Stimulated activated CD4-positive, alpha-beta T cell treated with anti-CD3 and anti-CD28 coated beads, Interleukin-12 subunit alpha, Interleukin-12 subunit beta, amount 100 ng/mL, for 24 hours (primary cell): Measurements from ENCODE around the gene CRIM1.

Experiments
- DNase-seq, 2 experiments: peaks; one replicate each; pipeline ENCODE4 v3.0.0-alpha.2; 2020; ENCODE audit warnings: low read depth in 2 of 2

The CRIM1 gene

DNA sequence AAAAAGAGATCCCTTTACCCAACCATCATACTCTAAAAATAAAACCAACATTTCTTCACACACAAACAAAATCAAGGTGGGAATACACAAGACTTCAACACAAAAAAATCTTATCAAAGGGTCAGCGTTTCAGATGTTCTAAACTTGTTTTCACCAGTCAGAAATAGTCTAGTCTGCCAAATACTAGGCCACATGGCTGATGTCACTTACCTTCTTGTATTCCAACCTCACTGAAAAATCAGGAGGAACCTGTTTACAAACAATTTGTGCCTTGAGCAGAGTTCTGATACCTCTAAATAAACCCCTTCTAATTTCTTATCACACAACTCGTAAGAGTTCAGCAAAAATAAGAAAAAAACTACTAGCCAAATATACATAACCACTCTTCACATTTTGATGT, 222.3 kb downstream of the CRIM1 start:
- no peak for DNase-seq

DNA sequence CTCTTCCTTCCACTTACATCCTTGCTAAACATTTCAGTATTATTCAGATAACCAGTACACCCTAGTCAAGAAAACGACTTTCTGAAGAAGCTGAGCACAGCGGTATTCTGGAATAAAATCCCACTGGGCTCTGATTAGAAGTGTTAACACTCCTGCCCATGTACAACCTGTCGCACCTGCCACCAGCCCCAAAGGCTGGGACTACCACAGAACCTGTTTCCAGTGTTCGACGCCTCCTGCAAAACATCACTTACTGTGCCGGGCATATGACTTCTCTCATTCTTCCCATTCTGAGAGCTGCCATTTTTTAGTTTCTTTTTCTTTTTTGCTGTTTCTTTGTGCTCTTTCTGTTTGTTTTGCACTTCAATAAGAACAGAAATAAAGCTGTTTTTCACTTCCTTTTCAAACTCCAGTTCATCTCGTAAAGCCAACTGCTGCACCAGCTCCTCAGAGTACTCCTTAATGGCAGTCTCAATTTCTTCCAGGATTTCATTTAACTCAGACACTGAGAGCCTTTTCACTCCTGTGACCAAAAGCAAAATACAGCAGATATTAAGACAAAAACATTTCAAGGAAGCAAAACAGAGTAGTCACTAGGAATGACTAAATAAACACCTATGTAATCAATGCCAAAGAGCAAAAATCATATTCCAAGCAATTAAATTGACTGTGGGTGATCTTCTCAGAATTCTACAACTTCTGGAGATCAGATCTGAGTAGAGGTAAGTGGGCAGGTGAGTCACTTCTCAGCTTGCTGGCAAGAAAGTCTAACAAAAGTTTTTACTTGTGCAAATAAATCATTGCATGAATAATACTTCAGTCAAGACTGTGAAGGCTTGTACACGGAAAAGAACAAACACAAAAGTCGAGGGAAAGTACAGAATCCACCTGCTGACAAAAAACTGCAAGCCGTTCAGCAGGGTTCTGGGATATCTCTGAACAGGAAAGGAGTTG, 223.0 kb downstream of the CRIM1 start:
- DNase-seq, result no peak

DNA sequence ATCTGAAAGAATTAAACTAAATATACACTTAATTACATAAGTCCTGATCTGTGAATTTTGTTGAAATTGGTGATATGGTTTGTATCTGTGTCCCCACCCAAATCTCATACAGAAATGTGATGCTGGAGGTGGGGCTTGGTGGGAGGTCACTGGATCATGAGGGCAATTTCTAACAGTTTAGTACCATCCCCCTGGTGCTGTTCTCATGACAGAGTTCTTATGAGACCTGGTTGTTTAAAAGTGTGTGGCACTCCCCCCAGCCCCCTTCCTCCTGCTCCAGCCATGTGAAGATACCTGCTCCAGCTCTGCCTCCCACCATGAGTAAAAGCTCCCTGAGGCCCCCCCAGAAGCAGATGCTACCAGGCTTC, 223.7 kb downstream of the CRIM1 start:
- no peak for DNase-seq

DNA sequence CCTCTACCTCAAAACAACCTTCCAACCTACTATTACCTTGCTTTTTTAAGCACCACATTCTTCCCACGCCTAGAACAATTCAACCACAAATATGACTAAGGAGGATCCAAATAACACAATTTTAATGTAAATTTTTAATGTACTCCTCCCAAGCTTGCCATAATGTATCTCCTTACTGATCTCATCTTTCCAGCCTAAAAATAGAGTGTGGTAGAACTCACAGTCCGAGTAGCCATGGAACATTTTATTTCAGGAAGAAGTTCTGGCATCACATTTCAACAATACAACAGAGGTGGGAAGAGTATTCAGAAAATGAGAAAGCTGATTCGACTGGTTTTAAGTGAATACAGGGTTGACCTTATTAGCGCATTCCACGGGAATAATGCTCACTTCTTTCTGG, 227.0 kb downstream of the CRIM1 start:
- no peak for DNase-seq

DNA sequence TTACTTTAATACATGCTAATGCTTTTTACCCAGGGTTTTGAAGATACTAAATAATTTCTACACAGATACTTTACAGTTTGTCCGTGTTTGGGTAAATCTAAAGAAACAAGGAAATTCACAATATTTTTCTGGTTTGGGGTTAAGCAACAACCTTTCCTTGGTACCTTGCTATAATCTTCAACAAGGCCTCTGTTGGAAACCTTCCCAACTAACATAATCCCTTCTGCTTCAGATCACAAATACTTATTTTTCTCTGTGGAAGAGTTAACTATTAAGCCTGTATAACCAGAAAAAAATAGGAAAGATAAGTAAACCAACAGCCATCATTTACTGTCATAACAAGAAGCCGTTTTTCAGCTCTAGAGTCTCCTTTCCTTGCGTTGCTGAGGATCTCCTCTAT, 227.4 kb downstream of the CRIM1 start:
- DNase-seq, result no peak

DNA sequence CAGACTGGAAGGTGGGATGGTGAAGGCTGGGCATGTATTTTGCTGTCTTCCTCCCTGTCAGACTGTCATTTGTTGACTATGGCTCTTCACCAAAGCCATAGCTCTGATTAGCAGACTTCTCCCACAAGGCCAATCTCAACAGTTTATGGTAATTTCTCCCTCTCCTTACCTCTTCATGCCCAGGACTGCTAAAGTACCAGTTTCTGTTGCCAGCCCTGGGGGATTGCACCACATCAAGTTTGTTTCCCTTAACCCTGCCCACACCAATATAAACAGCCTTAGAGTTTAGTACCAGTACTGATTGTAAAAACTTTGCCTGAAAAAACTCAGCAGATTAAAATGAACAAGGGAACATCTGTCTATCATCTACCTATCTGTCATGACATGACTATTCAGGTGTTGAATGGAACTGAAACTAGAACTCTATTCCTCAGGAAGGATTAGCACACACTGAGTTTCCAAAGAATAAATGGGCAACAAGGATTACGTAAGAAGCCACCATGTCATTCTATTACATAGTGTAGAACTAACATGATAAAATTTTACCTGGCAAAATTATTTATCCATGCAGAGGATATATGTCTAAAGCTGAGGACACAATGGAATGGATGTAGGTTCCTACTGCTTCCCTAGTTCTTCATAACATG, 228.7 kb downstream of the CRIM1 start:
- DNase-seq, result no peak

DNA sequence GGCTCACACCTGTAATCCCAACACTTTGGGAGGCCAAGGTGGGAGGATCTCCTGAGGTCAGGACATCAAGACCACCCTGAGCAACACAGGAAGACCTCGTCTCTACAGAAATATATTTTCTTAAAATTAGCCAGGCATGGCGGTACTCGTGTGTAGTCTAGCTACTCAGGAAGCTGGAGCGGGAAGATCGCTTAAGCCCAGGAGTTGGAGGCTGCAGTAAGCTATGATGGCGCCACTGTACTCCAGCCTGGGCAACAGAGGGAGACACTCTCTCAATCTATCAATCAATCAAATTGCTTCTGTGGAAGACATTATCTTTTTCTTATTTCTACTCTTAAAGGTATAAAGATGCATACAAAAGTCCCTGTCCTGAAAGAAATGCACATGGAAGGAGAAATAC, 231.1 kb downstream of the CRIM1 start:
- DNase-seq, result no peak

DNA sequence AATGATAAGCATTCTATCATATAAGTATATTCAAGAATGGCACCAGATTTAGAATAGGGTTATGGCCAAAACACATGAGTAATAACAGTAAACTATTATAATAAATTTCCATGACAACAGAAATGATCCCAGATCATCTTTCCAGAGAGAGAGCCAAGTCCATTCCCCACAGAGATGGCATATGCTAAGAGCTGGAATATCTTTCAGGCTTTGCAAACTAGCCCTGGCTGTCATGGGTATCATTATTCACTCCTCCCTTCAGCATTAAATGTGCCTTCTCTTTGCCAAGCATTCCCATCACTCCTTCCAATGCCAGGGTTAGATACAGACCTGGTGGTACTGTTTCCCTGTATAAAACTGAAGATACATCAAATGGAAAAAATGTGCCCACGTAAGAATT, 231.5 kb downstream of the CRIM1 start:
- DNase-seq, result no peak

DNA sequence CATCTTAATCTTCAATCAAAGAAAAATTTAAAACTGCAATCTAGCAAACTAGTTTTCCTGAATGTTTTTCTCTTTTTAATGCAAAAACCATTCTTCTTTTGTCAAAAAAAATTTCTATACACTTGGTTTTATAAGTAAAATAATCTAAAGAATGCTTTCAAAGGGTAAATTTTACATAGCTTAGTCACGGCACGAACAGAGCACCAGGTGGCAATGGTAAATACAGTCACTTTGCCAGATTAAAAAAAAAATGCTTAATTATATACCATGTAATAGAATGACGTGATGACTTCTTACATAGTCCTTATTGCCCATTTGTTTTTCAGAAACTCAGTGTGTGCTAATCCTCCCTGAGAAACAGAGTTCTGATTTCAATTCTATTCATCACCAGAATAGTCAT, 232.0 kb downstream of the CRIM1 start:
- DNase-seq, result no peak

DNA sequence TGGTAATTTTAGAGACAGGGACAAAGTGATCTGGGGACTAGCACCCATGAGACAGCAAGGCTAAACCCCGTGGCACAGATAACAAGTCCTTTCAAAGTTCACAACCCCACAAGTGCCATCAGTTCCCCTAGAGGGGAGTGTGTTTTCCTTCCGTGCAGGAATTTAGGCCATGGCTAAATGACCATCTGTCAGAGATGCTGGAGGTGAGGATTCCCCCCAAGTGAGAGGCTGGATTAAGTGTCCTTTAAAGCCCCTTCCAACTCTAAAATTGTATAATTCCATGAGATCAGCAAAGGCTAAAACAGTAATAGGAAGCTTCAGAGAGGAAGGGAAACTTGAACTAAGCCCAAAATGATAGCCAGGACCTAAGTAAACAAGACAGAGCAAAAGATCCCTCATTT, 233.7 kb downstream of the CRIM1 start:
- DNase-seq, result no peak

DNA sequence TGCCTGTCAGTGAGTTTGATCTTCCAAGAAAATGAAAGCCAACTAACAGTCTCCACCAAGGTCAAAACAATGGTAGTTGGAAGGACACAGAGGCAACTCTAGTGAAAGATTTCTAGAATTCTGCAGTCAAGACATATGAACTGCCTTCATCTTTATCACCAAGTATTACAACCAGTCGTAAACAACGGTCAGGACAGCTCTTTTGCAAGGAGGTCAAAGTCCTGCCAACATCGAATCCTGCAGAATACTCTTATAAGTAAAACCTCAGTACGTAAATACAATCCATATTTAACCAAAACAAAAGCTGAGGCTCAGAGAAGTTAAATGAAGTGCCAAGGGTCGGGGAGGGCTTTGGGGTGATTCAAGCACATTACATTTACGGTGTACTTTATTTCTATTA, 239.3 kb downstream of the CRIM1 start:
- no peak for DNase-seq

DNA sequence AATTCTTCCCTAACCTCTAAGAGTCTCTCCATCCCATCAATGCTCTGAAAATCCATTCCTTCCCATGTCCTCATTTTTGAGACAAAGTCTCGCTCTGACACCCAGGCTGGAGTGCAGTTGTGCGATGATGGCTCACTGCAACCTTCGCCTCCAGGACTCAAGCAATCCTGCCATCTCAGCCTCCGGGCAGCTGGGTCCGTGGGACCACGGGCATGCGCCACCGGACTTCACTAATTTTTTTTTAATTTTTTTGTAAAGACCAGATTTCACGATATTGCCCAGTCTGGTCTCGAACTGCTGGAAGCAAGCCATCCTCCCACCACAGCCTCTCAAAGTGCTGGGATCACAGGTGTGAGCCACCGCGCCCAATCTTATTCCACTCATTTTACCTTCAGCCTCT, 240.8 kb downstream of the CRIM1 start:
- no peak for DNase-seq

DNA sequence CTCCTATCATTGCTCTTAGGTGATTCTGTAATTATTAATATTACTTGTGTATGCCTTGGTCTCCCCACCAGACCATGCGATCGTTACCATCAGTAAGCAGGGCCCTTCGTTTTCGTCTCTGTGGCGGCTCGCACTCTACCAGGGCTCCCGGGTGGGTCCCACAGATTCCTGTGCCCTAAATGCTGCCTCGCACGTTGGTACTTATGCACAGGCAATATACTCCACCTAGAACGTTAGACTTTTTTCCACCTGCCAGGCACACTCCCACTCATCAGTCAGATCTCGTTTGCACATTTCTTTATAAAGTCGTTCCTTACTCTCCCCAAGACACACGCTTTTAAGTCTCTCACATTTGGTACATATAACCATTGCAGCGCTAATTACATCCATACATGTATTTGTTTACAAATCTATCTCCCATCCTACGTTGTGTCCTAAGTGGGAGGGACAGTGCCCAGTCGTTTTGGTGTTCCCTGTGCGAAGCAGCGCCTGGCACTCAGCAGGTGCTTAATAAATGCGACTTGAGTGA, 241.5 kb downstream of the CRIM1 start:
- DNase-seq, result no peak

DNA sequence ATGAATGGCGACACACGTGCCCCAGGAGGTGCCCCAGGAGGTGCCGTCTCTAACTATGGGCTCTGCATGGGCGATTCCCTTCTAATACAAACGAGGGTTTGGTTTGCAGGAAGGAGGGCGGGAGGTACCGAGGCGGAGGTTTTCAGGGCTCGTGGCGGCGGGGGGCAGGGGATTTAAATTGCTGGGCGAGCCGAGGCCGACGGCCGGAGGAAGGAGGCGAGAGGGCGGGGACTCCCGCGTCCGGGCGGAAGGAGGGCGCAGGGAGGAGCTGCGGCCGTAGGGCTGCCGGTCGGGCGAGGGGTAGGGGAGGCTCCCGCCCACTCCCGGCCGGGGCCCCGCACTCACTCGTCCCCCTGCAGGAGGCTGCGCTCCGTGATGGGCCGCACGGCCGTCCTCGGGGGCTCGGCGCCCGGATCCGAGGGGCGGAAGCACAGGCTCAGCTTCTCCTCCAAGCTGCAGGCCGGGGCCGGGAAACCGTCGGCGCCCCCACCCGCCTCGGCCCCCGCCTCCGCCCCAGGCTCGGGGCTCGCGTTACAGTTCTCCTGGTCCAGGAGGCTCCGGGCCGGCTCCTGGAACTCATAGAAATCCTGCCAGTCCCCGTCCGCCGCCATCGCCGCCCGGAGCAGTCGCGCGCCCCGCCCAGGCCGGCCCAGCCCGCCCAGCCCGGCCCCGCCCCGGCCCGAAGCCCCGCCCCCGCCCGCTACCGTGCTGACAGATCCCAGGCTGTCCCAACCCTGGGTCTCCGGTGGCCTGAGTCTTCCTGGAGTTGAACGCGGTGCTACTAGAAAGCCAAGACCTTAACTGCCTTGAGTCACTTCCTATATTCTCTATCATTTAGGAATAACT, 242.2 kb downstream of the CRIM1 start, which contains the start of gene FEZ2:
Gene FEZ2 (minus strand): TSS at position 637 of the 846 bp plus-strand sequence. CDS start 26 bp downstream, at position 611.
- DNase-seq, result peak; percentile 48 to 68
